ENCODE results near the gene TET1. TPM values are rescaled to one million over a fixed set of nuclear protein-coding genes. Genes with fewer than 3 reads are reported as not detected.

The TET1 gene
- total and polyA plus RNA-seq, 9 of the 15 experiments (the other 6 are each of a cell fraction or from before 2014, with no cell fraction given) = 2.6 to 21.3 (median 11.6) TPM

DNA sequence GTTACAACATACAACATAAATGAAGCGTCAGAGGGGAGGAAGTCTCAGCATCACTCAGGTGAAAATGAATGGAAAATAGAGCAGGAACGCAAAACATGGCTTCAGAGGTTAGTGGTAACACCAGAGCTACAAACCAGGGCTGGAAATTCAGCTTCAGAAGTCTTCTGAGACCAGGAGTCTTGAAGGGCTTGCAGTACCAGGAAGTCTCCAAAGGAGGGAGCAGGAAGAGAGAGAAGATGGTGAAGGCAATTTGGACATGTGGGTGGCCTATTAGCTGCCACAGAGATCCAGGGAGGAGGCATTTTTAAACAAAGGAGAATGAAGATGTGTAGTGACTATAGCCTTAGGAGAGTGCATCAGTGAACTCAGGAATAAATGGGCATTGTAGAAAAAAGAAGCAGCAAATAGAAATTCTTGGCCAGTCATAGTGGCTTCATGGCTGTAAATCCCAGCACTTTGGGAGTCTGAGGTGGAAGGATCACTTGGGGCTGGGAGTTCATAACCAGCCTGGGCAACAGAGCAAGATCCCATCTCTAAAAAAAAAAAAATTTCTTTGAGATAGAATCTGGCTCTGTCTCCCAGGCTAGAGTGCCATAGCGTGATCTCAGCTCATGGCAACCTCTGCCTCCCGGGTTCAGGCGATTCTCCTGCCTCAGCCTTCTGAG is 9.3 kb upstream of the TET1 start (continued):
- TF ChIP-seq MAZ (CRISPR knock-in tag; conservative IDR thresholded peaks at IDR 0.05 in 1 of 2, IDR thresholded peaks at IDR 0.05 in 1 of 2) = peak in 1 of 2 experiments; percentile 77; a peak in 2 of 4 replicates
- TF ChIP-seq, protein P1, sequence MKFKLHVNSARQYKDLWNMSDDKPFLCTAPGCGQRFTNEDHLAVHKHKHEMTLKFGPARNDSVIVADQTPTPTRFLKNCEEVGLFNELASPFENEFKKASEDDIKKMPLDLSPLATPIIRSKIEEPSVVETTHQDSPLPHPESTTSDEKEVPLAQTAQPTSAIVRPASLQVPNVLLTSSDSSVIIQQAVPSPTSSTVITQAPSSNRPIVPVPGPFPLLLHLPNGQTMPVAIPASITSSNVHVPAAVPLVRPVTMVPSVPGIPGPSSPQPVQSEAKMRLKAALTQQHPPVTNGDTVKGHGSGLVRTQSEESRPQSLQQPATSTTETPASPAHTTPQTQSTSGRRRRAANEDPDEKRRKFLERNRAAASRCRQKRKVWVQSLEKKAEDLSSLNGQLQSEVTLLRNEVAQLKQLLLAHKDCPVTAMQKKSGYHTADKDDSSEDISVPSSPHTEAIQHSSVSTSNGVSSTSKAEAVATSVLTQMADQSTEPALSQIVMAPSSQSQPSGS (CRISPR knock-in tag; IDR thresholded peaks at IDR 0.05) = no peak
- no peak; the same call in 1 of the 2 replicates for TF ChIP-seq DPF2 (IDR thresholded peaks at IDR 0.05)
- TF ChIP-seq, protein P2, sequence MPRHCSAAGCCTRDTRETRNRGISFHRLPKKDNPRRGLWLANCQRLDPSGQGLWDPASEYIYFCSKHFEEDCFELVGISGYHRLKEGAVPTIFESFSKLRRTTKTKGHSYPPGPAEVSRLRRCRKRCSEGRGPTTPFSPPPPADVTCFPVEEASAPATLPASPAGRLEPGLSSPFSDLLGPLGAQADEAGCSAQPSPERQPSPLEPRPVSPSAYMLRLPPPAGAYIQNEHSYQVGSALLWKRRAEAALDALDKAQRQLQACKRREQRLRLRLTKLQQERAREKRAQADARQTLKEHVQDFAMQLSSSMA (CRISPR knock-in tag; IDR thresholded peaks at IDR 0.05) = no peak
- TF ChIP-seq ZNF668 (CRISPR knock-in tag; IDR thresholded peaks at IDR 0.05) = no peak
- no peak for TF ChIP-seq IRF2 (CRISPR knock-in tag; IDR thresholded peaks at IDR 0.05)
- TF ChIP-seq, protein P3, sequence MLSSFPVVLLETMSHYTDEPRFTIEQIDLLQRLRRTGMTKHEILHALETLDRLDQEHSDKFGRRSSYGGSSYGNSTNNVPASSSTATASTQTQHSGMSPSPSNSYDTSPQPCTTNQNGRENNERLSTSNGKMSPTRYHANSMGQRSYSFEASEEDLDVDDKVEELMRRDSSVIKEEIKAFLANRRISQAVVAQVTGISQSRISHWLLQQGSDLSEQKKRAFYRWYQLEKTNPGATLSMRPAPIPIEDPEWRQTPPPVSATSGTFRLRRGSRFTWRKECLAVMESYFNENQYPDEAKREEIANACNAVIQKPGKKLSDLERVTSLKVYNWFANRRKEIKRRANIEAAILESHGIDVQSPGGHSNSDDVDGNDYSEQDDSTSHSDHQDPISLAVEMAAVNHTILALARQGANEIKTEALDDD (IDR thresholded peaks at IDR 0.05) = no peak
- no peak for TF ChIP-seq EWSR1 (IDR thresholded peaks at IDR 0.05; ENCODE audit: borderline replicate concordance, low read depth, partially characterized antibody)
- no peak for TF ChIP-seq CEBPB (tag; IDR thresholded peaks at IDR 0.05)
- TF ChIP-seq SMARCA4 (IDR thresholded peaks at IDR 0.05) = no peak
- TF ChIP-seq, protein P4, sequence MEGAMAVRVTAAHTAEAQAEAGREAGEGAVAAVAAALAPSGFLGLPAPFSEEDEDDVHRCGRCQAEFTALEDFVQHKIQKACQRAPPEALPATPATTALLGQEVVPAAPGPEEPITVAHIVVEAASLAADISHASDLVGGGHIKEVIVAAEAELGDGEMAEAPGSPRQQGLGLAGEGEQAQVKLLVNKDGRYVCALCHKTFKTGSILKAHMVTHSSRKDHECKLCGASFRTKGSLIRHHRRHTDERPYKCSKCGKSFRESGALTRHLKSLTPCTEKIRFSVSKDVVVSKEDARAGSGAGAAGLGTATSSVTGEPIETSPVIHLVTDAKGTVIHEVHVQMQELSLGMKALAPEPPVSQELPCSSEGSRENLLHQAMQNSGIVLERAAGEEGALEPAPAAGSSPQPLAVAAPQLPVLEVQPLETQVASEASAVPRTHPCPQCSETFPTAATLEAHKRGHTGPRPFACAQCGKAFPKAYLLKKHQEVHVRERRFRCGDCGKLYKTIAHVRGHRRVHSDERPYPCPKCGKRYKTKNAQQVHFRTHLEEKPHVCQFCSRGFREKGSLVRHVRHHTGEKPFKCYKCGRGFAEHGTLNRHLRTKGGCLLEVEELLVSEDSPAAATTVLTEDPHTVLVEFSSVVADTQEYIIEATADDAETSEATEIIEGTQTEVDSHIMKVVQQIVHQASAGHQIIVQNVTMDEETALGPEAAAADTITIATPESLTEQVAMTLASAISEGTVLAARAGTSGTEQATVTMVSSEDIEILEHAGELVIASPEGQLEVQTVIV (CRISPR knock-in tag; IDR thresholded peaks at IDR 0.05; ENCODE audit: borderline replicate concordance) = no peak
- TF ChIP-seq ASH1L (IDR thresholded peaks at IDR 0.05; ENCODE audit: borderline replicate concordance, low read depth, partially characterized antibody) = peak; percentile 23
- no peak for TF ChIP-seq NR2C2 (CRISPR knock-in tag; IDR thresholded peaks at IDR 0.05)
- no peak for TF ChIP-seq NR2C2 (tag; IDR thresholded peaks at IDR 0.05)
- TF ChIP-seq, protein P5, sequence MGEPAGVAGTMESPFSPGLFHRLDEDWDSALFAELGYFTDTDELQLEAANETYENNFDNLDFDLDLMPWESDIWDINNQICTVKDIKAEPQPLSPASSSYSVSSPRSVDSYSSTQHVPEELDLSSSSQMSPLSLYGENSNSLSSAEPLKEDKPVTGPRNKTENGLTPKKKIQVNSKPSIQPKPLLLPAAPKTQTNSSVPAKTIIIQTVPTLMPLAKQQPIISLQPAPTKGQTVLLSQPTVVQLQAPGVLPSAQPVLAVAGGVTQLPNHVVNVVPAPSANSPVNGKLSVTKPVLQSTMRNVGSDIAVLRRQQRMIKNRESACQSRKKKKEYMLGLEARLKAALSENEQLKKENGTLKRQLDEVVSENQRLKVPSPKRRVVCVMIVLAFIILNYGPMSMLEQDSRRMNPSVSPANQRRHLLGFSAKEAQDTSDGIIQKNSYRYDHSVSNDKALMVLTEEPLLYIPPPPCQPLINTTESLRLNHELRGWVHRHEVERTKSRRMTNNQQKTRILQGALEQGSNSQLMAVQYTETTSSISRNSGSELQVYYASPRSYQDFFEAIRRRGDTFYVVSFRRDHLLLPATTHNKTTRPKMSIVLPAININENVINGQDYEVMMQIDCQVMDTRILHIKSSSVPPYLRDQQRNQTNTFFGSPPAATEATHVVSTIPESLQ (CRISPR knock-in tag; IDR thresholded peaks at IDR 0.05) = no peak
- TF ChIP-seq PRMT5 (CRISPR knock-in tag; IDR thresholded peaks at IDR 0.05) = no peak
- TF ChIP-seq, protein P6, sequence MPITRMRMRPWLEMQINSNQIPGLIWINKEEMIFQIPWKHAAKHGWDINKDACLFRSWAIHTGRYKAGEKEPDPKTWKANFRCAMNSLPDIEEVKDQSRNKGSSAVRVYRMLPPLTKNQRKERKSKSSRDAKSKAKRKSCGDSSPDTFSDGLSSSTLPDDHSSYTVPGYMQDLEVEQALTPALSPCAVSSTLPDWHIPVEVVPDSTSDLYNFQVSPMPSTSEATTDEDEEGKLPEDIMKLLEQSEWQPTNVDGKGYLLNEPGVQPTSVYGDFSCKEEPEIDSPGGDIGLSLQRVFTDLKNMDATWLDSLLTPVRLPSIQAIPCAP (CRISPR knock-in tag; IDR thresholded peaks at IDR 0.05; ENCODE audit: borderline replicate concordance) = no peak
- TF ChIP-seq, protein P7, sequence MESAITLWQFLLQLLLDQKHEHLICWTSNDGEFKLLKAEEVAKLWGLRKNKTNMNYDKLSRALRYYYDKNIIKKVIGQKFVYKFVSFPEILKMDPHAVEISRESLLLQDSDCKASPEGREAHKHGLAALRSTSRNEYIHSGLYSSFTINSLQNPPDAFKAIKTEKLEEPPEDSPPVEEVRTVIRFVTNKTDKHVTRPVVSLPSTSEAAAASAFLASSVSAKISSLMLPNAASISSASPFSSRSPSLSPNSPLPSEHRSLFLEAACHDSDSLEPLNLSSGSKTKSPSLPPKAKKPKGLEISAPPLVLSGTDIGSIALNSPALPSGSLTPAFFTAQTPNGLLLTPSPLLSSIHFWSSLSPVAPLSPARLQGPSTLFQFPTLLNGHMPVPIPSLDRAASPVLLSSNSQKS (CRISPR knock-in tag; IDR thresholded peaks at IDR 0.05) = no peak

Data from K562 (cell line).